SIG-M5 treated with dmso at 0.1 percent for 504 hours (cell line): ENCODE data around the gene DYNC1I2.
"Not testable (repeated sequence)": the region's sequence is repeated elsewhere in the genome, so short reads cannot be mapped to it uniquely, and the experiment has no call there.

Source experiments
- DNase-seq: peaks from one replicate; lab custom pipeline; 2025; ENCODE audit not compliant: unreplicated experiment; lab: John Stamatoyannopoulos, UW

Gene DYNC1I2

GRCh38 chr2:171771463-171771862, 84.2 kb downstream of the DYNC1I2 start:
- no peak for DNase-seq

DNA sequence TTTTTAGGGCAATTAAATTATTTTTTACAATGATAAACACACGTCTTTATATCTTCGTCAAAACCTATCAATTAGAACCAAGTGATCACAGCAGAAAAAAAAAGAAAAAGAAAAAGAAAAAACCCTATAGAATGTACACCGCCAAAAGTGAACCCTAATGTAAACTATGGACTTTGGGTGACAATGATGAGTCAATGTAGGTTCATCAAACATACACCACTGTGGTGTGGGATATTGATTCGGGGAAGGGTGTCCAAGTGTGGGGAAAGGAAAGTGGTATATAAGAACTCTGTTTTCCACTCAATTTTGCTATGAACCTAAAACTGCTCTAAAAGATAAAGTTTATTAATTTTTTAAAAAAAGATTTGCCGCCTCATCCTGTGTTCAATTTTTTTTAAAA, 85.1 kb downstream of the DYNC1I2 start:
- DNase-seq = no peak

DNA sequence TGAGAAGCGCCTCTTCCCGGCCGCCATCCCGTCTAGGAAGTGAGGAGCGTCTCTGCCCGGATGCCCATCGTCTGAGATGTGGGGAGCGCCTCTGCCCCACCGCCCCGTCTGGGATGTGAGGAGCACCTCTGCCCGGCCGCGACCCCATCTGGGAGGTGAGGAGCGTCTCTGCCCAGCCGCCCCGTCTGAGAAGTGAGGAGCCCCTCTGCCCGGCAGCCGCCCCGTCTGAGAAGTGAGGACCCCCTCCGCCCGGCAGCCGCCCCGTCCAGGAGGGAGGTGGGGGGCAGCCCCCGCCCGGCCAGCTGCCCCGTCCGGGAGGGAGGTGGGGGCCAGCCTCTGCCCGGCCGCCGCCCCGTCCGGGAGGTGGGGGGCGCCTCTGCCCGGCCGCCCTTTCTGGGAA, 87.3 kb downstream of the DYNC1I2 start:
- not testable (repeated sequence) for DNase-seq

GRCh38 chr2:171778515-171778914, 91.2 kb downstream of the DYNC1I2 start:
- DNase-seq = no peak

DNA sequence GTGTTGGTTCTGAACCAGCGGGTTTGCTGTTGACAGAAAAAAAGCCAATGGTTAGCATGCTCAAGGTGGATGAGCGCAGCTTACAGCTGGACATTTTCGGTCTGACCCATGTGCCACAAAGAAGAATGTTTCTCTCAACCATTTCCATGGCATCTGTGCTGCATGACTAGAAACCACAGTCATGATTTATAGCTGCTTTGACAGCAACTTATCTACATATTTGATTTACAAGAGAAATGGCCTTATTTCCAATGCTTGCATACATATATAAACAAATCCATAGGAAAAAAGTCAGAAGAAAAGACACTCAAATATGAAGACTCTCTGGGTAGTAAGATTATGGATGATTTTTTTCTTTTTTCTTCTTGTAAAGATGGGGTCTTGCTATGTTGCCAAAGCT, 98.2 kb downstream of the DYNC1I2 start:
- no peak for DNase-seq

GRCh38 chr2:171787333-171788072, 100.2 kb downstream of the DYNC1I2 start:
- no peak for DNase-seq

DNA sequence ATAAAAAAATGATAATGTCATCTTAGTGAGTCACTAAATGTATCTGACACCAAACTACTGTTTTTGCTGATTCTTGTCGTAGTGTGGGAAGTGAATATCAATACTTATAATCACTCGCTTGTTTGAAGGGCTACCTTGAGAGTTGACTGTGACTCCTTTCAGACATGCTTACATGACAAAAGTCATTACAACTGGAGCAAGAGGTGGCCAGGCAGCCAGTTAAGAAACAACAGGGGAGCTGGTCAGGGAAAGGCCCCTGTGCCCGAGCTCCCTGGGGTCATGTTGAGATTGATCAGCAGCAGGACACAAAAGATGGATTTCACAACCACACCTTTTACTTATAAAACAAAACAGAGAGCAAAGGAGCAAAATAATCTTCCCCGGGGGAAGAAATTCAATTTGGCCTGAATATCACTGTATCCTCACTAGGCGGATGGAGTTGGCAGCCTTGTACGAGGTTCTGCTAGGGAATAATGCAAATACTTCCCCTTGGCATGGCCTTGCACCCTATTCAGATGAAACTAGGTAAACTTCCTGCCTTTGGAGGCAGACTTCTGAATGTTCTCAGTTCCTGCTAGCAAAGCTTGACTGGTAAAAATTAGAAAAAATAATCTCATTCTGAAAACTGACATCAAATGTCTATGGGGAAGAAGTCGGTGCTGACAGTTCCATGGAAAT, 101.2 kb downstream of the DYNC1I2 start:
- DNase-seq = no peak

- no peak for DNase-seq
These were observed 102.7 kb downstream of the DYNC1I2 start for GRCh38 chr2:171789956-171790355.

DNA sequence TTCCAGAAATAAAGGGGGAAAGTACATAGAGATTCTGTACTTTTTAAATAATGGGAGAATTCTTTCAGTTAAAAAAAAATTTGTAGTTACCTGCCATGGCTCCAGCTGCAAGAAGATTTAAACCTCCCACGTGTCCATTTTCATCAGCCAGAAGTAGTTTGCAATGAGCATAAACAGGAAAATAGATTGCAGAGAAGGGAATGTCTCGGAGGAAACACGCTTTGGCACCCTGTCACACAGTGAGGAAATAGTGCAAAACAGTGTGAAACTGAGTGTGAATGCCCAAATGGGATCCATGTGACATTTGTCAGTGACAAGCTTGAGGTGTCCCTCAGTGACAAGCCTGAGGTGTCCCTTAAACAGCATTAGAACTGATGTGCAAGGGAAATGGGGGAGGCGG, 104.1 kb downstream of the DYNC1I2 start:
- DNase-seq = no peak

- no peak for DNase-seq
These were observed 104.9 kb downstream of the DYNC1I2 start for GRCh38 chr2:171792157-171792556.

GRCh38 chr2:171792886-171793580, 105.8 kb downstream of the DYNC1I2 start:
- no peak for DNase-seq

GRCh38 chr2:171793691-171794678, 106.7 kb downstream of the DYNC1I2 start:
- DNase-seq = no peak

DNA sequence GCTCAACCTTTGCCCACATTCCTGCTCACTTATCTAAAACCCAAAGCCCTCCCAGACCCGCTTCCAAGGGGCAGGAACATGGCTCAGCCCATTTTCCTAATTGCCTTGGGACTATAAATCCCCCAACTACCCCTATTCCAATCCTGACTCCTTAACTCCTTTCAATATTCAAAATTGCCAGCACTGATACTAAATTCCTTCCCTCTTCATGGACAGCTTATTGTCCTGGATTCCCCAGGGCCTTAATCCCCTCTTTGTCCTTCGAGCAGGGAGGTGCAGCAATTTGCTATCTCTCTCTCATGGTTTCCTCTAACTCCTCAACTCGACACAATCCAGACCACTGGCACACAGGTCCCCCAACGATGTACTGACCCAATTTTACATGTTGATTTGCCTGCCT, 107.6 kb downstream of the DYNC1I2 start:
- DNase-seq = no peak
